Osteocyte (in vitro differentiated cells): ENCODE data around the gene C9orf85. TPM values are rescaled to one million over a fixed set of nuclear protein-coding genes. Genes with fewer than 3 reads are reported as not detected.
"Not testable (repeated sequence)": the region's sequence is repeated elsewhere in the genome, so short reads cannot be mapped to it uniquely, and the experiment has no call there.

Source experiments
- DNase-seq: peaks from one replicate; pipeline ENCODE4 v3.0.0; 2021; ENCODE audit warnings: mixed read lengths; ENCODE audit not compliant: unreplicated experiment; ENCODE audit errors: extremely low spot score
- H3K27ac Mint-ChIP-seq: one replicate; pipeline ENCODE4 v1.8.0; 2021; ENCODE audit warnings: mild to moderate bottlenecking, mixed read lengths; ENCODE audit not compliant: unreplicated experiment
- H3K27me3 Mint-ChIP-seq: one replicate; pipeline ENCODE4 v1.8.0; 2021; ENCODE audit warnings: mixed read lengths; ENCODE audit not compliant: unreplicated experiment
- H3K36me3 Mint-ChIP-seq: one replicate; pipeline ENCODE4 v1.8.0; 2021; ENCODE audit warnings: mixed read lengths; ENCODE audit not compliant: unreplicated experiment
- H3K4me1 Mint-ChIP-seq: one replicate; pipeline ENCODE4 v1.8.0; 2021; ENCODE audit warnings: mixed read lengths; ENCODE audit not compliant: unreplicated experiment
- H3K4me3 Mint-ChIP-seq: one replicate; pipeline ENCODE4 v1.8.0; 2021; ENCODE audit warnings: mild to moderate bottlenecking, moderate library complexity, mixed read lengths; ENCODE audit not compliant: unreplicated experiment
- H3K9me3 Mint-ChIP-seq: one replicate; pipeline ENCODE4 v1.8.0; 2021; ENCODE audit warnings: mixed read lengths; ENCODE audit not compliant: unreplicated experiment
- CTCF ChIP-seq: fragments of 200-600 bp; sonication (generic); IDR thresholded peaks from 2 replicates; pipeline ENCODE4 v1.5.0; 2021; ENCODE audit warnings: antibody characterized with exemption, mild to moderate bottlenecking, moderate library complexity
- total RNA-seq: library from RNA; stranded (reverse); gene quantifications from 2 replicates; pipeline ENCODE4 v1.2.1, GENCODE V29; 2021

The C9orf85 gene
- total RNA-seq, 1 donor from 2014 or later, result 10.8 TPM

DNA sequence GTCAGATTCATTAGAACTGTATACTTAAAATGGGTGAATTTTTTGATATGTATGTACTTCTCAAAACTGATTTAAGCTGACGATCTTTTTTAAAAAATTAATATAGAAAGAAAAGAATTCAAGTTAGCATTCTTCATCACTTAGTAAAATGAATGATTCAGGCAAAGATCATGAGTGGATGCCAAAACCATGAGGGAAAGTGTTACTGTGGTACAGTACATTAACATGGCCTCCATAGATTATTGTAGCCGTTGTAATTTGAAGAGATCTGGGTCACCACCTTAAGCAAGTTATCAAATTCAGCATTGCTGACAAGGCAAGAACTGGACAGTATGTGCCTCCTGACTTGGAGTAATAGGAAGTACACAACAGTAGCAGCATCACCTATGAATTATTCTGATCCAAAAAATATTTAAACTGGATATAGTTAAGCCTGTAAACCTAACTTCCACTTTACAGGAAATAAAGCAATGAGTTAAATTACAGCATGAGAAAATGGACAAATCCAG, 29.7 kb downstream of the C9orf85 start:
- TF ChIP-seq CTCF, result no peak
- Mint-ChIP-seq H3K4me3 (no peak overlapping the region), H3K9me3 (no peaks in the 10 kb centered on the region), H3K27ac (no peak overlapping the region), H3K27me3 (no peaks in the 10 kb centered on the region), H3K36me3 (peaks cover 3% of the 10 kb centered on the region), H3K4me1 (peaks cover 26% of the 10 kb centered on the region)
- no peak for DNase-seq

- Mint-ChIP-seq H3K4me1 (peaks cover 27% of the 10 kb centered on the region), H3K27me3 (no peaks in the 10 kb centered on the region), H3K27ac (no peak overlapping the region), H3K4me3 (no peak overlapping the region), H3K9me3 (no peaks in the 10 kb centered on the region), H3K36me3 (peaks cover 3% of the 10 kb centered on the region)
- DNase-seq, result no peak
- no peak for TF ChIP-seq CTCF
Observed at GRCh38 chr9:71941998-71942567, 30.6 kb downstream of the C9orf85 start.

GRCh38 chr9:71944754-71945375, 33.4 kb downstream of the C9orf85 start:
- Mint-ChIP-seq H3K4me3 (no peak overlapping the region), H3K27ac (no peak overlapping the region), H3K9me3 (no peaks in the 10 kb centered on the region), H3K27me3 (no peaks in the 10 kb centered on the region), H3K4me1 (peaks cover 21% of the 10 kb centered on the region), H3K36me3 (peaks cover 12% of the 10 kb centered on the region)
- no peak for DNase-seq
- no peak for TF ChIP-seq CTCF

GRCh38 chr9:71954652-71955051, 43.2 kb downstream of the C9orf85 start:
- not testable (repeated sequence) for H3K36me3 Mint-ChIP-seq, H3K9me3 Mint-ChIP-seq, DNase-seq, H3K27ac Mint-ChIP-seq, H3K27me3 Mint-ChIP-seq, H3K4me3 Mint-ChIP-seq, H3K4me1 Mint-ChIP-seq

DNA sequence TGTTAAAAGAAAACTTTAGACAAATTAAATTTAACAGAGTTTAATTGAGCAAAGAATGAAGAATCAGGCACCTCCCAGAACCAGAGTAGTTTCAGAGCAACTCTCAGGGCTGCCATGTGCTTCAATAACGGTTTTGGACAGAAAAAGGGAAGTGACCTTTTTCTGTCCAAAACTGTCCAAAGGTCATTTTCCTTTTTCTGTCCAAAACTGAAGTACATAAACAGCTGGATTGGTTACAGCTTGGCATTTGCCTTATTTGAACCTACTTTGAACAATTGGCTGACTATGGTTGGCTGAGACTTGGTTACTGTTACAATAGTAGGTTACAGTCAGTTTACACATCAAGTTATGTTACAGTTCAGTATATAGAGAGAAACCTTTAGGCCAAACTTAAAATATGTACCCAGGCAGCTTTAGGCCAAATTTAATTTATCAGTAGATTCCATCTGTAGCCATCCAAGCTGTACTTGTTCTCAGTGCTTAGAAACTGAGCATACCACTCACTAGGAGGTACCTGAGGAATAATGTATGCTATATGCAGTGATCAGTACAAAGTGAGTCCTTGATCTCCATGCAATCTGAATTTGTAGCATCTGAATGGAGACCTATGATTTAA, 44.0 kb downstream of the C9orf85 start:
- Mint-ChIP-seq H3K4me3 (no peak overlapping the region), H3K4me1 (no peaks in the 10 kb centered on the region), H3K27ac (no peak overlapping the region), H3K27me3 (no peaks in the 10 kb centered on the region), H3K9me3 (no peaks in the 10 kb centered on the region), H3K36me3 (peaks cover 2% of the 10 kb centered on the region)
- TF ChIP-seq CTCF, result no peak
- DNase-seq, result no peak
